SK-N-SH (cell line): ENCODE data around the gene EML3. TPM values are rescaled to one million over a fixed set of nuclear protein-coding genes. Genes with fewer than 3 reads are reported as not detected.
A peak's percentile ranks its signal among the peaks of the same experiment; 100 is the strongest.

Source experiments
- CTCF ChIA-PET: fragments of 300-600, 350-600 bp; formaldehyde crosslinking; extraction: SDS; loops from one replicate; lab custom pipeline; 2021; lab: Yijun Ruan, JAX
- POLR2A ChIA-PET: fragments of 350-600 bp; sonication (Branson Sonifier 250); formaldehyde crosslinking; extraction: SDS; loops from one replicate; lab custom pipeline; 2020; ENCODE audit warnings: antibody characterized with exemption, inconsistent platforms; lab: Yijun Ruan, JAX
- DNase-seq: peaks from one replicate; pipeline ENCODE4 v3.0.0; 2012
- H2AFZ ChIP-seq: fragments of 200-600 bp; sonication (generic); 2 replicates; pipeline ENCODE4 v1.8.1; 2016; ENCODE audit warnings: antibody characterized with exemption, mild to moderate bottlenecking, low read depth
- H3F3A ChIP-seq: fragments of 200-600 bp; sonication (generic); replicated peaks from 2 replicates; pipeline ENCODE3; 2016; ENCODE audit warnings: antibody characterized with exemption, mild to moderate bottlenecking; ENCODE audit not compliant: insufficient read depth
- H3K27ac ChIP-seq, 2 experiments: fragments of 200-500 bp in 1 of 2; fragments of 200-600 bp in 1 of 2; sonication (Bioruptor generic) in 1 of 2; sonication (generic), shearing (Covaris generic) in 1 of 2; 2 replicates each; pipeline versions ENCODE4 v1.5.1 to v1.6.1; 2014 to 2016; ENCODE audit warnings: low read depth in 2 of 2, inconsistent platforms in 1 of 2, low read length in 1 of 2, mild to moderate bottlenecking in 1 of 2, mixed read lengths in 1 of 2
- H3K27me3 ChIP-seq: fragments of 200-600 bp; sonication (generic), shearing (Covaris generic); 2 replicates; pipeline ENCODE4 v1.6.1; 2016; ENCODE audit warnings: mixed run types; ENCODE audit not compliant: insufficient read depth
- H3K36me3 ChIP-seq, 2 experiments: fragments of 200-500 bp in 1 of 2; fragments of 200-600 bp in 1 of 2; sonication (Bioruptor generic) in 1 of 2; sonication (generic) in 1 of 2; replicated peaks in 1 of 2; 2 replicates each; pipeline versions ENCODE3 to v1.5.1; 2014 to 2016; ENCODE audit warnings: low read length in 1 of 2, mild to moderate bottlenecking in 1 of 2; ENCODE audit not compliant: insufficient read depth in 2 of 2, control insufficient read depth in 1 of 2
- H3K4me1 ChIP-seq, 2 experiments: fragments of 200-500 bp in 1 of 2; fragments of 200-600 bp in 1 of 2; sonication (Bioruptor generic) in 1 of 2; sonication (generic), shearing (Covaris generic) in 1 of 2; 2 replicates each; pipeline versions ENCODE4 v1.5.1 to v1.6.1; 2014 to 2016; ENCODE audit warnings: low read depth in 1 of 2, low read length in 1 of 2, mixed run types in 1 of 2; ENCODE audit not compliant: insufficient read depth in 2 of 2, control insufficient read depth in 1 of 2
- H3K4me2 ChIP-seq: fragments of 200-600 bp; sonication (generic), shearing (Covaris generic); 2 replicates; pipeline ENCODE4 v1.6.1; 2017; ENCODE audit warnings: mixed run types
- H3K4me3 ChIP-seq, 2 experiments: fragments of 200-500 bp in 1 of 2; fragments of 200-600 bp in 1 of 2; sonication (Bioruptor generic) in 1 of 2; sonication (generic), shearing (Covaris generic) in 1 of 2; 2 replicates each; pipeline versions ENCODE4 v1.5.1 to v1.8.1; 2014 to 2016; ENCODE audit warnings: low read depth in 2 of 2, inconsistent platforms in 1 of 2, low read length in 1 of 2, mild to moderate bottlenecking in 1 of 2, mixed read lengths in 1 of 2, moderate library complexity in 1 of 2
- H3K79me2 ChIP-seq: fragments of 200-600 bp; sonication (generic); 2 replicates; pipeline ENCODE4 v1.8.1; 2017; ENCODE audit warnings: mild to moderate bottlenecking; ENCODE audit not compliant: insufficient read depth
- H3K9ac ChIP-seq: fragments of 200-600 bp; sonication (generic); 2 replicates; pipeline ENCODE4 v1.6.1; 2017; ENCODE audit warnings: mixed run types
- H3K9me2 ChIP-seq: fragments of 200-600 bp; sonication (generic); 2 replicates; pipeline ENCODE4 v1.6.1; 2017; ENCODE audit warnings: mixed run types
- H3K9me3 ChIP-seq: fragments of 200-600 bp; sonication (generic); 2 replicates; pipeline ENCODE4 v1.6.1; 2017; ENCODE audit warnings: mixed run types, mild to moderate bottlenecking, moderate library complexity
- H4K20me1 ChIP-seq: fragments of 200-600 bp; sonication (generic); 2 replicates; pipeline ENCODE4 v1.6.1; 2017; ENCODE audit warnings: mild to moderate bottlenecking, mixed run types; ENCODE audit not compliant: insufficient read depth
- FOSL2 ChIP-seq: IDR thresholded peaks from 2 replicates; pipeline ENCODE4 v1.4.0; 2012; ENCODE audit warnings: low read depth, mild to moderate bottlenecking, moderate library complexity, borderline replicate concordance
- FOXJ3 ChIP-seq: sonication (generic); formaldehyde crosslinking; IDR thresholded peaks from 2 replicates; pipeline ENCODE4 v1.5.1; 2020; ENCODE audit warnings: mild to moderate bottlenecking, missing genetic modification reagents
- FOXM1 ChIP-seq: IDR thresholded peaks from 2 replicates; pipeline ENCODE4 v1.4.0; 2012; ENCODE audit warnings: low read depth, mild to moderate bottlenecking
- GATA2 ChIP-seq: sonication (generic); formaldehyde crosslinking; IDR thresholded peaks from 2 replicates; pipeline ENCODE4 v1.5.0; 2020; ENCODE audit warnings: mild to moderate bottlenecking, missing genetic modification reagents
- JUND ChIP-seq: IDR thresholded peaks from 2 replicates; pipeline ENCODE4 v1.4.0; 2012
- MEF2A ChIP-seq: IDR thresholded peaks from 2 replicates; pipeline ENCODE4 v1.4.0; 2012; ENCODE audit warnings: low read depth, borderline replicate concordance
- NRF1 ChIP-seq: IDR thresholded peaks from 2 replicates; pipeline ENCODE4 v1.6.1; 2012; ENCODE audit warnings: low read depth, mild to moderate bottlenecking, low read length
- POLR2AphosphoS5 ChIP-seq: IDR thresholded peaks from 2 replicates; pipeline ENCODE4 v1.6.1; 2012; ENCODE audit warnings: low read depth, low read length
- RAD21 ChIP-seq: IDR thresholded peaks from 2 replicates; pipeline ENCODE4 v1.6.1; 2012; ENCODE audit warnings: mild to moderate bottlenecking, low read length
- RFX5 ChIP-seq: IDR thresholded peaks from 2 replicates; pipeline ENCODE4 v1.6.1; 2012; ENCODE audit warnings: mild to moderate bottlenecking, improper control_type of control experiment, low read length
- SIN3A ChIP-seq: IDR thresholded peaks from 2 replicates; pipeline ENCODE4 v1.6.1; 2012; ENCODE audit warnings: low read depth, mild to moderate bottlenecking, low read length, moderate library complexity, borderline replicate concordance
- TCF12 ChIP-seq: IDR thresholded peaks from 2 replicates; pipeline ENCODE4 v1.4.0; 2012
- WGBS: methylation state at CpG from one replicate; pipeline ENCODE4 v1.1.6; 2017; ENCODE audit warnings: low lambda C conversion rate; 5-methylcytosine and 5-hydroxymethylcytosine counted together
- polyA plus RNA-seq, 3 experiments: library from polyadenylated mRNA; depleted of rRNA; stranded (reverse); fragments of >200 nt; gene quantifications; 2 replicates each; pipeline ENCODE4 v1.2.3, GENCODE V29; 2012
- TF ChIP-seq, protein P1 (sequence below): IDR thresholded peaks from 2 replicates; pipeline ENCODE4; 2012
- TF ChIP-seq, protein P2 (sequence below): fragments of 150-350 bp; IDR thresholded peaks from 2 replicates; pipeline ENCODE4 v1.6.1; 2016; ENCODE audit warnings: mild to moderate bottlenecking, low read depth, low read length
- TF ChIP-seq, protein P3 (sequence below): IDR thresholded peaks from 2 replicates; pipeline ENCODE4 v1.4.0; 2012; ENCODE audit warnings: low read depth

Gene EML3
- polyA plus RNA-seq, 1 of the 3 experiments (the other 2 are of a cell fraction) = 43.0 TPM

DNA sequence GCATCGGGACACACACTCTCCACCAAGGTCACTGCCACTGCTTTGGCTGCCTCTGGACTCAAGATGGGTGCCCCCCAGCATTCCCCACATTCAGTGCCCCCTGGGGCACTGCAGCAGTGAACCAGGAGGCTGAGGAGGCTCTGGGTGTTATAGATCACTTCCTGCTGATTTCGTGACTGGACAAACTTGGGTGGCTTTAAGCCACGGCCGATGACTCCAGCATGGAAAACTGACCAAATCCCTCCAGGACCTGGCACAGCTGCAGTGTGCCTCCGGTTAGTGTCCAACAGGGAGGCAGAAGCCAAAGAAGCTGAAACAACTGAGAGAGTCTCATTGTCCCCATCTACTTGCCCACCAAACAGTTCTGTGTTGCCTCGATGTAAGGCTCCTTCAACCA lies 35.0 kb upstream of the EML3 start:
- Histone ChIP-seq H3K27me3 (no peaks in the 10 kb centered on the region), H3K9me3 (no peaks in the 10 kb centered on the region), H3K4me3 (no peak overlapping the region), H3K36me3 (peaks cover 21 to 25% of the 10 kb centered on the region in 2 experiments), H3K27ac (no peak overlapping the region), H4K20me1 (0 out of 2 replicates have a peak, but pooled peaks cover 5% of the 10 kb centered on the region)
- CTCF ChIA-PET = interaction anchor here (1.2 to 2.4 kb wide), 5 partner anchors 56 to 253 kb away, joined by 3 to 10 read pairs (median 4); partner anchors contain the start of genes SLC3A2 and TUT1
- TF ChIP-seq MEF2A (no peak), POLR2AphosphoS5 (no peak), JUND (no peak), SIN3A (no peak), TCF12 (no peak), NRF1 (no peak), FOXM1 (no peak), GATA2 (CRISPR knock-in tag) (no peak), FOXJ3 (CRISPR knock-in tag) (no peak), RFX5 (no peak), FOSL2 (no peak)
- TF ChIP-seq, protein P1, sequence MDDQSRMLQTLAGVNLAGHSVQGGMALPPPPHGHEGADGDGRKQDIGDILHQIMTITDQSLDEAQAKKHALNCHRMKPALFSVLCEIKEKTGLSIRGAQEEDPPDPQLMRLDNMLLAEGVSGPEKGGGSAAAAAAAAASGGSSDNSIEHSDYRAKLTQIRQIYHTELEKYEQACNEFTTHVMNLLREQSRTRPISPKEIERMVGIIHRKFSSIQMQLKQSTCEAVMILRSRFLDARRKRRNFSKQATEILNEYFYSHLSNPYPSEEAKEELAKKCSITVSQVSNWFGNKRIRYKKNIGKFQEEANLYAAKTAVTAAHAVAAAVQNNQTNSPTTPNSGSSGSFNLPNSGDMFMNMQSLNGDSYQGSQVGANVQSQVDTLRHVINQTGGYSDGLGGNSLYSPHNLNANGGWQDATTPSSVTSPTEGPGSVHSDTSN = no peak
- TF ChIP-seq, protein P2, sequence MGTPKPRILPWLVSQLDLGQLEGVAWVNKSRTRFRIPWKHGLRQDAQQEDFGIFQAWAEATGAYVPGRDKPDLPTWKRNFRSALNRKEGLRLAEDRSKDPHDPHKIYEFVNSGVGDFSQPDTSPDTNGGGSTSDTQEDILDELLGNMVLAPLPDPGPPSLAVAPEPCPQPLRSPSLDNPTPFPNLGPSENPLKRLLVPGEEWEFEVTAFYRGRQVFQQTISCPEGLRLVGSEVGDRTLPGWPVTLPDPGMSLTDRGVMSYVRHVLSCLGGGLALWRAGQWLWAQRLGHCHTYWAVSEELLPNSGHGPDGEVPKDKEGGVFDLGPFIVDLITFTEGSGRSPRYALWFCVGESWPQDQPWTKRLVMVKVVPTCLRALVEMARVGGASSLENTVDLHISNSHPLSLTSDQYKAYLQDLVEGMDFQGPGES = no peak
- TF ChIP-seq, all 33 proteins: peak for 0
- H3K9ac ChIP-seq = no peak overlapping the region
- POLR2A ChIA-PET = interaction anchor here (1.3 to 7.3 kb wide), 2 partner anchors 17 to 56 kb away, joined by 6 to 52 read pairs; partner anchors contain the start of genes C11orf98, CSKMT and TUT1
- DNase-seq = no peak
- peaks cover 7 to 13% of the 10 kb centered on the region in 2 experiments; a peak in 2 of 4 replicates for H3K4me1 ChIP-seq
- H3F3A ChIP-seq = peaks cover 5% of the 10 kb centered on the region
- H3K4me2 ChIP-seq = no peak overlapping the region
- H2AFZ ChIP-seq = no peak overlapping the region
- H3K79me2 ChIP-seq = peaks cover 63% of the 10 kb centered on the region
- no peaks in the 10 kb centered on the region for H3K9me2 ChIP-seq
- WGBS = 71% methylated on average over 2 of the region's 6 CpGs

DNA sequence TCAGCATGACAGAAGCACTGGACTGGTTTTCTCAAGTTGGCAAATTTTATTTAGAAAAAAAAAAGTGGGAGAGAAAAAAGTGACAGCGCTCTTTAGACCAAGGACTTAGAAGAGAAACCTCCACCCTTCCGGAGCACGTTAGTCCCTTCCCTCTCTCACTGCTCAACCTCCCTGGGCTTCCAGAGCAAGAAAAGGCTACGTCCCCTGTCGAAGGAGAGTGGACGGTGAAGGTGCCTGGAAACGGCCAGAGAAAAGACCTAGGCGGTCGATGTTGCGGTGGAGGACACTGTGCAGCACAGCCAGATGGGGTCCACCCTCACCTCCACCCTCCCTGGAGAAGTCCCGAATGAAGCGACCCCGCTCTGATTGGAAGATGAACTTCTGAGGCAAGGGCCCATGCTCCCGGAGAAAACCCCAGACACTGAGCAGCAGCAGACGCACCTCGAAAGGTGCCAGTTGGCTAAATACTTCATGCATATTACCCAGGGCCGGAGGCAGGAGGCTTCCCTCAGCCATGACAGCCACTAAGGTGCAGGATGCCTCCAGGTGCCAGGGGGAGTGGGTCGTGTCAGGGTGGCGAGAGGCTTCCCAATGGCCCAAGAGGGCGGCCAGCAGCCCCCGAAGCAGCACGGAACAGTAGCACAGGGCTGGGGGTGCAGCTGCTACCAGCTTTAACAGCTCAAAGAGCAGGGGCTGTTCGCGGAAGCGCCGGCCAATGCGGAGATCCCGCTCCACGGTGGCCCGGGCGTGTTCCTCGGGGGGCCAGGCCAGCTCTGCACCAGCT lies 34.4 kb upstream of the EML3 start:
- Histone ChIP-seq H3K4me2 (0 out of 2 replicates have a peak overlapping the region, but pooled peaks have one; percentile 33), H3K4me1 (peaks cover 7 to 10% of the 10 kb centered on the region in 2 experiments; a peak in 2 of 4 replicates), H3K27ac (no peak overlapping the region), H3K9me3 (no peaks in the 10 kb centered on the region), H3K4me3 (no peak overlapping the region), H3K27me3 (no peaks in the 10 kb centered on the region), H3K79me2 (peaks cover 63% of the 10 kb centered on the region), H2AFZ (no peak overlapping the region), H4K20me1 (0 out of 2 replicates have a peak, but pooled peaks cover 5% of the 10 kb centered on the region), H3F3A (peaks cover 5% of the 10 kb centered on the region), H3K9me2 (no peaks in the 10 kb centered on the region), H3K9ac (no peak overlapping the region), H3K36me3 (peaks cover 21 to 31% of the 10 kb centered on the region in 2 experiments)
- no peak for TF ChIP-seq RAD21
- TF ChIP-seq, protein P3, sequence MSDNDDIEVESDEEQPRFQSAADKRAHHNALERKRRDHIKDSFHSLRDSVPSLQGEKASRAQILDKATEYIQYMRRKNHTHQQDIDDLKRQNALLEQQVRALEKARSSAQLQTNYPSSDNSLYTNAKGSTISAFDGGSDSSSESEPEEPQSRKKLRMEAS = no peak
- no peak for TF ChIP-seq GATA2 (CRISPR knock-in tag)
- DNase-seq = peak; percentile 43
- POLR2A ChIA-PET = interaction anchor here (0.7 to 7.3 kb wide), 9 partner anchors 8 to 194 kb away, joined by 3 to 52 read pairs (median 6); partner anchors contain the start of genes B3GAT3, C11orf98, CSKMT and LBHD1
- 48% methylated on average over 17 of the region's 32 CpGs for WGBS
- CTCF ChIA-PET = interaction anchor here (1.5 to 2.4 kb wide), 4 partner anchors 18 to 252 kb away, joined by 4 to 10 read pairs (median 4); partner anchors contain the start of genes C11orf98, CSKMT, SLC3A2 and TUT1
